Measurements from ENCODE around the gene CDK10.
"Not testable (repeated sequence)": the region's sequence is repeated elsewhere in the genome, so short reads cannot be mapped to it uniquely, and the experiment has no call there.

The CDK10 gene

DNA sequence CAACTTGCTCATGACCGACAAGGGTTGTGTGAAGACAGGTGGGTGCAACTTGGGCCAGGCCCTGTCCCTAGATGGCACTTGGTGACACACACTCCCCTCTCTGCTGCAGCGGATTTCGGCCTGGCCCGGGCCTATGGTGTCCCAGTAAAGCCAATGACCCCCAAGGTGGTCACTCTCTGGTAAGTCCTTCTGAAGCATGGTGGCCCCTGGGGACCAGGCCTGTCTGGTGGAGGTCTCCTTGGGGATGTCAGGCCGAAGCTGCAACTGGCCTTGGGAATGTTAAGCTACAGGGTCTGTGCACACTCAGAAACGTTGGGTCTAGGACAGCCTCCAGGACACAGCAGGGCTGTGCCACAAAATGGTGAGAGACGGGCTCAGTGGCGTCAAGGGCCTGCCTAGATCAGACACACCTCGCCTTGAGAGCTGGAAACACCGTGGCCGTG is 6.8 kb downstream of the CDK10 start:
- H3K4me3 ChIP-seq (ENCODE audit: low read length), result no peak overlapping the region
- DNase-seq (ENCODE audit: low read depth, low spot score), result no peak

DNA sequence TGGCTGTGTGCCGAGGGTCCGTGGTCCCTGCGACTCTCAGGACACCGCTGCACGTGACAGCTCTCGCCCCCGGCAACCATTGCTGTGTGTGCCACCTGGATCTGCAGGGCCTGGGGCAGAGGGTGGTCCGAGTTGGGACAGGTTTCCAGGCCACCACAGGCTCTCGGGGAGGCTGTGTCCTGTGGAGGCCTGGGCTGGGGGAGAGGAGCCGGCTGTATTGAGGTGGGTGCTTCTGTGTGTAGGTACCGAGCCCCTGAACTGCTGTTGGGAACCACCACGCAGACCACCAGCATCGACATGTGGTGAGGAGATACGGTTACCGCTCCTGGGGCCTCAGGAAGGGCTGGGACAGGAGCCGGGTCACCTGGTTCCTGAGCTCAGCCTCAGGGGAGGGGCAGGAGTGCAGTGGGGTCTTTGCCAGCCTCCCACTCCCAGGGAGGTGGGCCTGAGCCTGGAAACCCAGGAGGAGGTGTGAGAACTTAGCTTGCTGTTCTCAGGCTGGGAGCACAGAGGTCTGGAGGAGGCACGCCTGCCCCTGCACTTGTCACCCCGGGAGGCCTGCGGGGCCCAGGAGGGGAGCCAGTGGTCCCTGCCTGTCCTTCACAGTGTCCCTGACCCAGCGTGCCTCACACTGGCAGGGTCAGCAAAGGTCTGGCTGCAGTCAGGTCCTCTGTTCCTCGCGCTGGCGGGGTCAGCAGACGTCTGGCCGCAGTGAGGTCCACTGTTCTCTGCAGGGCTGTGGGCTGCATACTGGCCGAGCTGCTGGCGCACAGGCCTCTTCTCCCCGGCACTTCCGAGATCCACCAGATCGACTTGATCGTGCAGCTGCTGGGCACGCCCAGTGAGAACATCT is 7.7 kb downstream of the CDK10 start:
- no peak overlapping the region for H3K4me3 ChIP-seq (ENCODE audit: low read length)
- DNase-seq (ENCODE audit: low read depth, low spot score), result no peak

- not testable (repeated sequence) for DNase-seq (ENCODE audit: low read depth, low spot score)
These were observed 8.2 kb downstream of the CDK10 start for GRCh38 chr16:89694784-89695085.

GRCh38 chr16:89695086-89695874 is 8.8 kb downstream of the CDK10 start:
- DNase-seq (ENCODE audit: low read depth, low spot score), result no peak
- H3K4me3 ChIP-seq (ENCODE audit: low read length), result no peak overlapping the region

More at GRCh38 chr16:89694784-89695085, 8.2 kb downstream of the CDK10 start:
- H3K4me3 ChIP-seq (ENCODE audit: low read length), result not testable (repeated sequence)

- DNase-seq (ENCODE audit: low read depth, low spot score), result no peak
These were observed 9.6 kb downstream of the CDK10 start for GRCh38 chr16:89695875-89696669.

GRCh38 chr16:89696670-89697128 is 10.2 kb downstream of the CDK10 start:
- no peak for DNase-seq (ENCODE audit: low read depth, low spot score)
- H3K4me3 ChIP-seq (ENCODE audit: low read length), result no peak overlapping the region

More at GRCh38 chr16:89695875-89696669, 9.6 kb downstream of the CDK10 start:
- no peak overlapping the region for H3K4me3 ChIP-seq (ENCODE audit: low read length)

DNA sequence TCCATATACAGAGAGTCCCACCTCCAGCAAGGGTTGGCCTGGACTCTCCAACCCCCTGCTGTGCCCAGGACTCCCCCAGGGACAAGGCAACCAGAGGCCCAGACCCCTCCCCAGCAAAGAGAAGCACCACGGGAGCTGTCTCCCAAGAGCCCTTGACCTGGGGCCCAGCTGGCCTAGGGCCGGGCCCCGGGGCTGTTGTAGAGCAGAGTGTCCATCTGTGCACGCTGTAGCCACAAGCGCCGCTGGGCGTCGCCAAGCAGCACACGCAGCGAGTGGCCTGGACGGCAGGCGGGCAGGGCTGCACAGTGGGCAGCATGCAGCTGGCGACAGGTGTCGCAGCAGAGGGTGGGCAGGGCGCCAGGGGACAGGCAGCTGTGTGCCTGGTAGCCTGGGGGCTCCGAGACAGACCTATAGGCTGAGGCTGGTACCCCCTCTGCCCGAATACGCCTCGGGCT is 10.7 kb downstream of the CDK10 start:
- DNase-seq (ENCODE audit: low read depth, low spot score), result no peak
- H3K4me3 ChIP-seq (ENCODE audit: low read length), result no peak overlapping the region

- H3K4me3 ChIP-seq (ENCODE audit: low read length), result no peak overlapping the region
- DNase-seq (ENCODE audit: low read depth, low spot score), result no peak
These were observed 11.3 kb downstream of the CDK10 start for GRCh38 chr16:89697616-89698331.

- DNase-seq (ENCODE audit: low read depth, low spot score); H3K4me3 ChIP-seq (ENCODE audit: low read length): not testable (repeated sequence)
These were observed 12.2 kb downstream of the CDK10 start for GRCh38 chr16:89698717-89699116.

- H3K4me3 ChIP-seq (ENCODE audit: low read length); DNase-seq (ENCODE audit: low read depth, low spot score): not testable (repeated sequence)
These were observed 13.2 kb downstream of the CDK10 start for GRCh38 chr16:89699629-89700099.

DNA sequence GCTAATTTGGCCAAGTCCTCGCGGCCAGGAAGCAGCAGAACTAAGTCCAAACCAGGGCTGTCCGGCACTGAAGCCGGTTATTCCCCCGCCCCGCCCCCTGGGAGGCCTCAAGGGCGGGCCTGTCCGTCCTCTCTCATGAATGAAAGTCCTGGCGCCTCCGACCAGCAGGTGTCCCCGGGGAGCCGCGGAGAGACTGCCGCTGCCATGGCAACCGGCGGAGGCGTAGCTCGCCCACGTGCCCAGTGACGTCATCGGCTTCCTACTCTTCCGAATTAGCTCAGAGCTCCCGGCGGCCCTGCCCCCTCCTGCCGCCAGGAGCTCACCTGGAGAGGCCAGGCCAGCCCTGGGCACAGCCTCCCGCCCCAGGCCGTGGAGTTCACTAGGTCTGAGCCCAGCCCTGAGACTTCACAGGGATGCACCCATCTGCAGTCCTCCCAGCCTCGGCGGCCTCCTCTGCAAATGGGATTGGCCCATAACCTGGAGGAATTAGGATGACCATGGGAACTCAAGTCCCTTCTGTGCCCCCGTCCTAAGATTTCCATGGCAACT is 13.7 kb downstream of the CDK10 start:
- peak overlapping the region; percentile 64 for H3K4me3 ChIP-seq (ENCODE audit: low read length)
- peak; percentile 92 for DNase-seq (ENCODE audit: low read depth, low spot score)

DNA sequence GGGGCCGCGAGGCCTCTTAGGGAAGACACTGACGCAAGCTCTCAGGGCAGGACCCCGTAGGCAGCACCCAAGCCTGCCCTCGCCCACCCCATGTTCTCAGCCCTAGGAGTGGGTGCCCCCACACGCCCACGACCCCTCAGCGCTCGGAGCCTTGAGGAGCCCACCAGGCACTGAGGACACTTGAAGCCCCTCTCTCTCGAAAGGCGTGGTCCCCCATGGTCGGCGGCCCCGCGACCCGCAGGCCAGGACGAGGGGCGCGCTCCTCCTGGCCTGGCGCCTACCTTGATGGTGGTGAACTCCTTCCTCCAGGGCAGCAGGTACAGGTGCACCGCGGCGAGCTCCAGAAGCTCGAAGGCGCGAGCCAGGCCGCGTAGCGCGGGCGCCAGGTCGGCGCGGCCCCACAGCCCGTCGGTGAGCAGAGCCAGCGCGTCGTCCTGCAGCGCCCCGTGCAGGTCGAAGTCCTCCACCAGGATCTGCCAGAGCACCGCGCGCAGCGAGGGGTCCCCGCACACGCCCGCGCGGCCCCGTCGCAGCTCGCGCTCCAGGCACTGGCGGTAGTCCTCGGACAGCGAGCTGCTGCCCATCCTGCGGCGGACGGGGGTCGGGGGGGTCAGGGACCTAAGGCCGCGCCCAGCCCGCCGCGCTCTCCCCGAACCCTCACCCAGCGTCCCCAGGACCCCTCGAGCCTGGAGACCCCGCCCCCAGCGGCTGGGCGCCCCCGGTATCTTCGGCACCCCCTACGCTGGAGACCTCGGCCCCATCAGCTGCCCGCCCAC is 14.3 kb downstream of the CDK10 start:
- peak overlapping the region; percentile 64 for H3K4me3 ChIP-seq (ENCODE audit: low read length)
- DNase-seq (ENCODE audit: low read depth, low spot score), result no peak

GRCh38 chr16:89701425-89702406 is 15.2 kb downstream of the CDK10 start, which contains the start of gene SPATA2L:
TSS of gene SPATA2L (minus strand) at chr16:89701705. CDS start at chr16:89701232, 473 bp downstream.
- peak within 1 kb of the TSS; percentile 64 for H3K4me3 ChIP-seq (ENCODE audit: low read length)
- peak; percentile 91 for DNase-seq (ENCODE audit: low read depth, low spot score)

DNA sequence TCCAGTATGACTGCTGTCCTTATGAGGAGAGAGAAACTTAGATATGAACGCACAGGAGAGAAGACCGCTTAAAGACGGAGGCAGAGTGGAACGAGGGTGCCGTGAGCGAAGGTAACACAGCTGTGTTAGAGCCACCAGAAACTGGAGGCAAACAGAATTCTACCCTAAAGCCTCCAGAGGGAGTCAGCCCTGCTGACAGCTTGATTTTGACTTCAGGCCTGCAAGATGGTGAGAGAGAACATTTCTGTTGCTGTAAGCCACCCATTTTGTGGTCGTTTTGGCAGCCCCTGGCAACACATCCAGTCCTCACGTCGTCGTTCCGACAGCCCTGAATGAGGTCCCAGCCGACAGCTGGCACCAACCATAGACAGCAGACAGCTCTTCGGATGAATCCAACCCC is 17.8 kb downstream of the CDK10 start:
- no peak for DNase-seq (ENCODE audit: low read depth, low spot score)
- no peak overlapping the region for H3K4me3 ChIP-seq (ENCODE audit: low read length)

- DNase-seq (ENCODE audit: low read depth, low spot score), result no peak
These were observed 18.5 kb downstream of the CDK10 start for GRCh38 chr16:89705006-89705405.

GRCh38 chr16:89706518-89707260 is 20.2 kb downstream of the CDK10 start:
- no peak overlapping the region for H3K4me3 ChIP-seq (ENCODE audit: low read length)
- no peak for DNase-seq (ENCODE audit: low read depth, low spot score)

More at GRCh38 chr16:89705006-89705405, 18.5 kb downstream of the CDK10 start:
- no peak overlapping the region for H3K4me3 ChIP-seq (ENCODE audit: low read length)
